Fibroblast of pulmonary artery (primary cell): ENCODE results near the gene TMEM164.
A peak's percentile ranks its signal among the peaks of the same experiment; 100 is the strongest.

Experiments used
- DNase-seq: peaks from one replicate; pipeline ENCODE4 v3.0.0-alpha.2; 2010; ENCODE audit warnings: low read depth
- H3K4me3 ChIP-seq: replicated peaks from 2 replicates; pipeline ENCODE4 v1.5.1; 2011; ENCODE audit warnings: low read depth, mild to moderate bottlenecking, control low read depth, low read length, moderate library complexity
- TF ChIP-seq, protein P1 (sequence below): IDR thresholded peaks from 2 replicates; pipeline ENCODE4 v1.5.1; 2011; ENCODE audit warnings: mild to moderate bottlenecking, control low read depth, low read length, inconsistent platforms; ENCODE audit errors: missing control alignments

TMEM164 gene

DNA sequence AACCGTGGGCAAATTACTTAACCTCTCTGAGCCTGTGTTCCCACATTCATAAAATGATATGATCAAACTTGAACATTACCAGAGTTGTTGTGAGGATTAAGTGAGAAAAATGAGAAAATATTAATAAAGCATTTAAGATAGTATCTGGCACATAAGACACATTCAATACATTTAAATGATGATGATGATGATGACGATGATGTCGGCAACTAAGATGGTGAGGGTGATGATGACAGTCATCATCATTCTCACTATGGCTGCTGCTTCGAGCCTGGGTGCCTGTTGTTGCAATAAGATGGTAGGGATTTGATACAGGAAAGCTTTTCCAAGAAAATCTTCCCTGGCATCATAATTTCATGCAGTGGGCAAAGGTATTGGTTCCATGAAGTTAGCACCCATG is 11.1 kb downstream of the TMEM164 start:
- TF ChIP-seq, protein P1, sequence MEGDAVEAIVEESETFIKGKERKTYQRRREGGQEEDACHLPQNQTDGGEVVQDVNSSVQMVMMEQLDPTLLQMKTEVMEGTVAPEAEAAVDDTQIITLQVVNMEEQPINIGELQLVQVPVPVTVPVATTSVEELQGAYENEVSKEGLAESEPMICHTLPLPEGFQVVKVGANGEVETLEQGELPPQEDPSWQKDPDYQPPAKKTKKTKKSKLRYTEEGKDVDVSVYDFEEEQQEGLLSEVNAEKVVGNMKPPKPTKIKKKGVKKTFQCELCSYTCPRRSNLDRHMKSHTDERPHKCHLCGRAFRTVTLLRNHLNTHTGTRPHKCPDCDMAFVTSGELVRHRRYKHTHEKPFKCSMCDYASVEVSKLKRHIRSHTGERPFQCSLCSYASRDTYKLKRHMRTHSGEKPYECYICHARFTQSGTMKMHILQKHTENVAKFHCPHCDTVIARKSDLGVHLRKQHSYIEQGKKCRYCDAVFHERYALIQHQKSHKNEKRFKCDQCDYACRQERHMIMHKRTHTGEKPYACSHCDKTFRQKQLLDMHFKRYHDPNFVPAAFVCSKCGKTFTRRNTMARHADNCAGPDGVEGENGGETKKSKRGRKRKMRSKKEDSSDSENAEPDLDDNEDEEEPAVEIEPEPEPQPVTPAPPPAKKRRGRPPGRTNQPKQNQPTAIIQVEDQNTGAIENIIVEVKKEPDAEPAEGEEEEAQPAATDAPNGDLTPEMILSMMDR, result no peak
- DNase-seq, result no peak
- no peak overlapping the region for H3K4me3 ChIP-seq

DNA sequence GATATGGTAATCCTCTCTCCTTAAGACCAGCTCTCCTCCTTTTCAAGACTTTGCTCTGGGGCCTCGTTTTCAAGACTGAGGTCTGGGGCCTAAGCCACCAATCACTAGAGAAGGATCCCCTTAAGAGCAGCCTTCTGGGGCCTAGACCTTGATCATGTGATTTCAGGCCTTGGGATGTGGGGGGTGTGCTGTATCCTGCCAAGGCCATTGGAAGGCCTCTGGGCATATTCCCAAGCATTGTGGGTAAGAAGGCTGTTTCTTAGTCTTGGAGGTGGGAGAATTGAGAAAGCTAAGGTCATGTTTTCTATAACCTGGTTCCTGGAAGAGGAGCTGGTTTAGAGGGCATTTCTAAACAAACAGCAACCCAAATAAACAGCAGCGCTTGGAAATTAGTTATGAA is 12.1 kb downstream of the TMEM164 start:
- peak; percentile 27 for DNase-seq
- TF ChIP-seq, protein P1, result no peak
- H3K4me3 ChIP-seq, result no peak overlapping the region

DNA sequence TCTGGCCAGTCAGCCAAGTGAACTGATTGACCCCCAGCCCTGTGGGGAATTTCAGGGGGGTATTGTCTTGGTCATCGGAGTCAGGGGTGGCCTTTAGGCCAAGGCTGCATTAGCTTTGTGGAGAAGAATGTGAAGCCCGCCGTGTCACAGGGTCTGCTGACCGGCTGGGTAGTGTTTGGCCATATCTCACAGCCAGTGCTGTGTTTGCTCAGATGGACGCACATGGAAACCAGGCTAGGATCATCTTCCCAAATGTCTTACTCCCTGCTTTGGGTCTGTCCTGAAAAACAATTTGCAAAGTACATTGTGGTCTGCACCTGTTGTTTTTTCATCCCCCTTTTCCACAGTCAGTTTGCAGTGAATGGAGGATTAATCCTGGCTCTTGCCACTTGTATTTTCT is 13.0 kb downstream of the TMEM164 start:
- H3K4me3 ChIP-seq, result no peak overlapping the region
- no peak for DNase-seq
- TF ChIP-seq, protein P1, result no peak

GRCh38 chrX:110020536-110020935 is 17.6 kb downstream of the TMEM164 start:
- no peak for DNase-seq
- TF ChIP-seq, protein P1, result no peak
- no peak overlapping the region for H3K4me3 ChIP-seq

GRCh38 chrX:110021258-110022022 is 18.5 kb downstream of the TMEM164 start:
- no peak overlapping the region for H3K4me3 ChIP-seq
- TF ChIP-seq, protein P1, result no peak
- DNase-seq, result peak; percentile 79

DNA sequence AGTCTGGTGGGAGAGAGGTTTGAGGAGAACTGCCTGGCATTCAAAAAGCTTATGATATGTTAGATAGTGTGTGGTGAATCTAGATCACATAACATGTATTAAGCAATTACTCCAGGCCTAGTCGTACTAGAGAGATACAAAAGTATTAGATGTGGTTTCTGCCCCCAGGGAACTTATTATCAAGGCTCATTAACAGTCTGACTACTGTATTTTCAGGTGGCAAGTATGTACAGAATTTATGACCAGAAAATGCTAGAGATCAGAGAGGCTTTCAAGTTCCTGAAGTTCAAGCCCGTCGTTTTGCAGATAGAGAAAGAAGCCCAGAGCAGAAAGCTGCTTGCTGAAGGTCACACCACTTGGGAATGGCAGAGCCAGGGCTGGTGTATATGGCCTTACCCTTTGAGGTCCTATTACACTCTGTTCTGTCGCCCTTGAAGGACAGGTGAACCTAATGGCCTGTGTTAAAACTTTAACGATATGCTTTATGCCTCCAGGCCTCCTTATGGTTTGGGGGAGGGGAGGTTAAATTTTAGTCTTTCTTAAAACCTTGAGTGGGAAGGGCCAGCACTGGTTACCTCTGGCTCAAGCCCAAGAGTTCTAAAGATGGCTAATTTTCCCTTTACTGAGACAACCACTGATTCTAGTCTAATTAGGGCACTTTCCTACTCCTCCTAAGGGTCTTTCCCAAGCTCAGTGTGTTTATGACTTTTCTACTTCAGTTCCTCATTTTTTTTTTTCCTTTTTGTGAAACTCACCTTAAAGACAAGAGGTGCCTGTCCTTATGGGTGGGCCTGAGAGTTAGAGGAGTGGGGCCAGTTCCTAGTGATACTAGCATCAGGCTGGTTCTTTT is 19.9 kb downstream of the TMEM164 start:
- TF ChIP-seq, protein P1, result no peak
- DNase-seq, result no peak

More for the DNA sequence above, 19.9 kb downstream of the TMEM164 start:
- H3K4me3 ChIP-seq, result no peak overlapping the region
